Progenitor cell of endocrine pancreas (in vitro differentiated cells): ENCODE results near the gene BAIAP3. TPM values are rescaled to one million over a fixed set of nuclear protein-coding genes. Genes with fewer than 3 reads are reported as not detected.
A peak's percentile ranks its signal among the peaks of the same experiment; 100 is the strongest.

ENCODE experiments used
- DNase-seq: peaks from one replicate; pipeline ENCODE4 v3.0.0; 2021; ENCODE audit warnings: low spot score; ENCODE audit not compliant: unreplicated experiment
- H3K27ac Mint-ChIP-seq: 2 replicates; pipeline ENCODE4 v1.8.0; 2021; ENCODE audit warnings: mild to moderate bottlenecking, moderate library complexity, mixed read lengths
- H3K27me3 Mint-ChIP-seq: 2 replicates; pipeline ENCODE4 v1.8.0; 2021; ENCODE audit warnings: mixed read lengths
- H3K36me3 Mint-ChIP-seq: 2 replicates; pipeline ENCODE4 v1.8.0; 2022; ENCODE audit warnings: mixed read lengths; ENCODE audit not compliant: insufficient read depth
- H3K4me1 Mint-ChIP-seq: 2 replicates; pipeline ENCODE4 v1.8.0; 2021; ENCODE audit warnings: low read depth, mixed read lengths
- H3K4me3 Mint-ChIP-seq: 2 replicates; pipeline ENCODE4 v1.8.0; 2021; ENCODE audit warnings: low read depth, mild to moderate bottlenecking, moderate library complexity, mixed read lengths
- H3K9me3 Mint-ChIP-seq: 2 replicates; pipeline ENCODE4 v1.8.0; 2021; ENCODE audit warnings: low read depth, mixed read lengths
- total RNA-seq: library from RNA; stranded (reverse); gene quantifications from 2 replicates; pipeline ENCODE4 v1.2.1, GENCODE V29; 2021
- TF ChIP-seq, protein P1 (sequence below): fragments of 200-600 bp; sonication (generic); IDR thresholded peaks from one replicate; pipeline ENCODE4 v1.5.0; 2021; ENCODE audit warnings: antibody characterized with exemption, mild to moderate bottlenecking; ENCODE audit not compliant: unreplicated experiment

The BAIAP3 gene
- total RNA-seq, 1 donor from 2014 or later, result 17.5 TPM

DNA sequence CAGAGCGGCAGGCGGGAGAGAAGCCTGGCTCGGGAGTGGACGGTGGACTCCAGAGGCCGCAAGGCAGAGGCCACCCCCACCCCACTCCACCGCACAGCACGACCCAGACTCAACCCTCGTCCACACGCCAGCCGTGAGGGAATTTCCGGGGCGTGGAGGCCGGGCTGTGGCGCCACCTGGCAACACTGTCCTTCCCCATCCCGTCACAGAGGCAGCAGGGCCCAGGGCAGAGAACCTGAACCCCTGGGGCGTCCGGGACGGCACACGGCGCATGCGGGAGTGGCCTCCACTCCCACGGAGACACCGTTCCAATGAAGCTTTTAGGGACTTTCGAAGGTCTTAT, 41.8 kb downstream of the BAIAP3 start:
- Mint-ChIP-seq H3K4me3 (no peak overlapping the region), H3K27me3 (peaks cover 7% of the 10 kb centered on the region), H3K4me1 (peaks cover 8% of the 10 kb centered on the region), H3K9me3 (no peaks in the 10 kb centered on the region), H3K27ac (no peak overlapping the region), H3K36me3 (no peaks in the 10 kb centered on the region)
- DNase-seq, result no peak
- TF ChIP-seq, protein P1, sequence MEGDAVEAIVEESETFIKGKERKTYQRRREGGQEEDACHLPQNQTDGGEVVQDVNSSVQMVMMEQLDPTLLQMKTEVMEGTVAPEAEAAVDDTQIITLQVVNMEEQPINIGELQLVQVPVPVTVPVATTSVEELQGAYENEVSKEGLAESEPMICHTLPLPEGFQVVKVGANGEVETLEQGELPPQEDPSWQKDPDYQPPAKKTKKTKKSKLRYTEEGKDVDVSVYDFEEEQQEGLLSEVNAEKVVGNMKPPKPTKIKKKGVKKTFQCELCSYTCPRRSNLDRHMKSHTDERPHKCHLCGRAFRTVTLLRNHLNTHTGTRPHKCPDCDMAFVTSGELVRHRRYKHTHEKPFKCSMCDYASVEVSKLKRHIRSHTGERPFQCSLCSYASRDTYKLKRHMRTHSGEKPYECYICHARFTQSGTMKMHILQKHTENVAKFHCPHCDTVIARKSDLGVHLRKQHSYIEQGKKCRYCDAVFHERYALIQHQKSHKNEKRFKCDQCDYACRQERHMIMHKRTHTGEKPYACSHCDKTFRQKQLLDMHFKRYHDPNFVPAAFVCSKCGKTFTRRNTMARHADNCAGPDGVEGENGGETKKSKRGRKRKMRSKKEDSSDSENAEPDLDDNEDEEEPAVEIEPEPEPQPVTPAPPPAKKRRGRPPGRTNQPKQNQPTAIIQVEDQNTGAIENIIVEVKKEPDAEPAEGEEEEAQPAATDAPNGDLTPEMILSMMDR, result no peak

DNA sequence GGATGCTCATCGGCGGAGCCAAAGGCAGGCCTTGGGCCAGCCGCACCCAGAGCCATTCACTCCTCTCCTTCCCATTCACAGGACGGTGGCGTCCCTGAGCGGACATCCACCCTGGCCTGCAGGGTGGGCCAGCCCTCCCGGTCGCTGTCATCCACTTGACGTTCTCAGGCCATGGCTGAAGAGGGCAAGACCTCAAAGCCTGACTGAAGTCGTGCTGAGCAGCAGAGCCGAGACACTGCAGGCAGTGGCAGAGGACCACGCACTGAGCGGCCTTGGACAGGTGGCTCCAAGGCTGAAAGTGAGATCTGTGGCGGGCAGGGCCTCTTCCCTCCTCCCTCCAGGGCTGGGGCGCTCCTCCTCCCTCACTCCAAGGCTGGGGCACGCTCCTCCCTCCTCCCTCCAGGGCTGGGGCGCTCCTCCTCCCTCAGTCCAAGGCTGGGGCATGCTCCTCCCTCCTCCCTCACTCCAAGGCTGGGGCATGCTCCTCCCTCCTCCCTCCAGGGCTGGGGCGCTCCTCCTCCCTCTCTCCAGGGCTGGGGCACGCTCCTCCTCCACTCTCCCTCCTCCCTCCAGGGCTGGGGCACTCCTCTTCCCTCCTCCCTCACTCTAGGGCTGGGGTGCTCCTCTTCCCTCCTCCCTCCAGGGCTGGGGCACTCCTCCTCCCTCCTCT, 42.4 kb downstream of the BAIAP3 start:
- Mint-ChIP-seq H3K9me3 (no peaks in the 10 kb centered on the region), H3K27me3 (peaks cover 7% of the 10 kb centered on the region), H3K4me1 (peaks cover 8% of the 10 kb centered on the region), H3K4me3 (no peak overlapping the region), H3K36me3 (peaks cover under 1% of the 10 kb centered on the region), H3K27ac (no peak overlapping the region)
- TF ChIP-seq, protein P1, result no peak
- DNase-seq, result no peak

- H3K36me3 Mint-ChIP-seq, result peaks cover 2% of the 10 kb centered on the region
- H3K4me3 Mint-ChIP-seq, result no peak overlapping the region
- no peak overlapping the region for H3K27ac Mint-ChIP-seq
- H3K4me1 Mint-ChIP-seq, result peaks cover 8% of the 10 kb centered on the region
- H3K9me3 Mint-ChIP-seq, result no peaks in the 10 kb centered on the region
- DNase-seq, result no peak
- TF ChIP-seq, protein P1, result no peak
- peaks cover 7% of the 10 kb centered on the region for H3K27me3 Mint-ChIP-seq
These were observed 44.1 kb downstream of the BAIAP3 start for GRCh38 chr16:1377406-1378010.

- H3K4me1 Mint-ChIP-seq, result peaks cover 8% of the 10 kb centered on the region
- H3K27me3 Mint-ChIP-seq, result peaks cover 7% of the 10 kb centered on the region
- TF ChIP-seq, protein P1, result no peak
- H3K4me3 Mint-ChIP-seq, result peak overlapping the region; percentile 73
- H3K9me3 Mint-ChIP-seq, result no peaks in the 10 kb centered on the region
- DNase-seq, result no peak
- peaks cover 2% of the 10 kb centered on the region for H3K36me3 Mint-ChIP-seq
- peak overlapping the region; percentile 85 for H3K27ac Mint-ChIP-seq
These were observed 44.8 kb downstream of the BAIAP3 start for GRCh38 chr16:1378087-1378803.

GRCh38 chr16:1378804-1379303, 45.4 kb downstream of the BAIAP3 start:
- Mint-ChIP-seq H3K4me1 (peaks cover 8% of the 10 kb centered on the region), H3K27ac (peak overlapping the region; percentile 85), H3K9me3 (no peaks in the 10 kb centered on the region), H3K4me3 (peak overlapping the region; percentile 73), H3K36me3 (peaks cover 2% of the 10 kb centered on the region), H3K27me3 (peaks cover 7% of the 10 kb centered on the region)
- TF ChIP-seq, protein P1, result no peak
- no peak for DNase-seq
